GM21576 (cell line): ENCODE data around the gene KRTAP5-1.
"Not testable (repeated sequence)": the region's sequence is repeated elsewhere in the genome, so short reads cannot be mapped to it uniquely, and the experiment has no call there.

Source experiments
- ATAC-seq: cut with Tn5 transposase; IDR thresholded peaks from one replicate; pipeline ENCODE4 v1.9.1; 2021; ENCODE audit warnings: mild to moderate bottlenecking, moderate library complexity; ENCODE audit not compliant: unreplicated experiment

Gene KRTAP5-1

DNA sequence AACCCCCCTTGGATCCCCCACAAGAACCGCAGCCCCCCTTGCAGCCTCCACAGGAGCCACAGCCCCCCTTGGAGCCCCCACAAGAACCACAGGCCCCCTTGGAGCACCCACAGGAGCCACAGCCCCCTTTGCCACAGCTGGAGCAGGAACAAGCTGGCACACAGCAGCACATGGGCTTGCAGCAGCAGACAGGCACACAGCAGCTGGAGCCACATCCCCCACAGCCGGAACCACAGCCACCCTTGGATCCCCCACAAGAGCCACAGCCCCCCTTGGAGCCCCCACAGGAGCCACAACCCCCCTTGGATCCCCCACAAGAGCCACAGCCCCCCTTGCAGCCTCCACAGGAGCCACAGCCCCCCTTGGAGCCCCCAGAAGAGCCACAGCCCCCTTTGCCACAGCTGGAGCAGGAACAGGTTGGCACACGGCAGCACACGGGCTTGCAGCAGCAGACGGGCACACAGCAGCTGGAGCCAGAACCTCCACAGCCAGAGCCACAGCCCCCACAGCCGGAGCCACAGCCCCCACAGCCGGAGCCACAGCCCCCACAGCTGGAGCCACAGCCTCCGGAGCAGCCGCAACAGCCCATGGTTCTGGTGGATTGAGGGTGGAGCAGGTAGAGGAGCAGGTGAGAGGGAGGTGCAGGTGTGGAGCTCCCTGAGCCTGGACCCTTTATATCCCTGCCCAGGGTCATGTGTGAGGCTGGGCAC, at the start of gene KRTAP5-1:
KRTAP5-1 (minus strand) TSS at position 623 of the 710 bp plus-strand sequence; CDS start at position 589, 34 bp downstream.
- ATAC-seq = not testable (repeated sequence)

DNA sequence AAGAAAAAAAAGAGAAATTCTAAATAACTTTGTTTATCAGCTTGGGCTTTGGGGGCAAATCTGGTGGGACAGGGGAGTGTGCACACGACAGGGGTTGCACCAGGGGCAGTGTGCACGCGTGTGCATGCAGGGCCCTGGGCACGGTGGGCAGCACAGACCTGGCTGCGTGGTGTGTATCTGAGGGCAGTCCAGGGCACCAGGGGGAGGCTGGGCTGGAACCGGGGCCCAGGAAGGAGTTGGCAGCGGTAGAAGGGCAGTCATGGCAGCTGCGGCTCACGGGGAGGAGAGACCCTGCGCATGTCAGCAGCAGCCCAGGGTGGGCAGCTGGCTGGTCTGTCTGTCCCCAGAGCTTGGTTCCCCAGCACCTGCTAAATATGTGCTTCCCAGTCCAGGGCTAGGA, 48.8 kb upstream of the KRTAP5-1 start:
- ATAC-seq = no peak

DNA sequence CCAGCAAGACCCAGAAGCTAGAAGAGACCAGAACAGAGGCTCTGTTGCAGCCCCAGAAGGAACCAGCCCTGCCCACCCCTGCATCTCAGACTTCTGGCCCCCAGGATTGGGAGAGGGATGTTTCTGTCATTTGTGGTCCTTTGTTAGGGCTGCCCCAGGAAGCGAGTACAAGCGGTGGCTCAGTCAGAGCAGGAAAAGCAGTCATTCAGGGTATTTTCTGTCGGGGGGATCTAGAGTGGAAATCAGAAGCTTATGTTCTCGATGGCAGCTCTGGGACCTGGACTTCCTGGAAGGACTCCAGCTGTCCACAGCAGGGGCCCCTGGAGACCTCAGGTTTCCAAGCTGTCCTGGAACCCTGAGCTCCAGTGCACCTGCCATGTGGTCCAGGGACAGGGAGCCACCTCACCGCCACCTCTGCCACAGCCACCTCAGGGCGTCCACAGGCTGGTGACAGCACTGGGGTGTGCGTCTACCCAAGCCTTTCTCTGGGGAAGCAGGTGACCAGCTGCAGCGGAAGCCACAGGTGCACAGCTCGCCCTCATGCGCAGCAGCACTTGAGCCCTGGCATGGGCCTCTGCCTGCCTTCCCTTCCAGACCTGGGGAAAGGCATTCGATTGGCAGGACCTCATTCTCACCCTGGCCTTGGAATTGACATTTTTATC, 47.1 kb upstream of the KRTAP5-1 start:
- ATAC-seq = no peak

GRCh38 chr11:1631066-1631568, 46.0 kb upstream of the KRTAP5-1 start:
- no peak for ATAC-seq

- ATAC-seq = no peak
Observed at GRCh38 chr11:1630271-1630670, 45.2 kb upstream of the KRTAP5-1 start.

- ATAC-seq = no peak
Observed at GRCh38 chr11:1629326-1630185, 44.5 kb upstream of the KRTAP5-1 start, which contains the start of gene KRTAP5-5. Gene KRTAP5-5, plus strand, starts transcription at chr11:1629775. Its CDS starts 66 bp downstream, at chr11:1629841.

DNA sequence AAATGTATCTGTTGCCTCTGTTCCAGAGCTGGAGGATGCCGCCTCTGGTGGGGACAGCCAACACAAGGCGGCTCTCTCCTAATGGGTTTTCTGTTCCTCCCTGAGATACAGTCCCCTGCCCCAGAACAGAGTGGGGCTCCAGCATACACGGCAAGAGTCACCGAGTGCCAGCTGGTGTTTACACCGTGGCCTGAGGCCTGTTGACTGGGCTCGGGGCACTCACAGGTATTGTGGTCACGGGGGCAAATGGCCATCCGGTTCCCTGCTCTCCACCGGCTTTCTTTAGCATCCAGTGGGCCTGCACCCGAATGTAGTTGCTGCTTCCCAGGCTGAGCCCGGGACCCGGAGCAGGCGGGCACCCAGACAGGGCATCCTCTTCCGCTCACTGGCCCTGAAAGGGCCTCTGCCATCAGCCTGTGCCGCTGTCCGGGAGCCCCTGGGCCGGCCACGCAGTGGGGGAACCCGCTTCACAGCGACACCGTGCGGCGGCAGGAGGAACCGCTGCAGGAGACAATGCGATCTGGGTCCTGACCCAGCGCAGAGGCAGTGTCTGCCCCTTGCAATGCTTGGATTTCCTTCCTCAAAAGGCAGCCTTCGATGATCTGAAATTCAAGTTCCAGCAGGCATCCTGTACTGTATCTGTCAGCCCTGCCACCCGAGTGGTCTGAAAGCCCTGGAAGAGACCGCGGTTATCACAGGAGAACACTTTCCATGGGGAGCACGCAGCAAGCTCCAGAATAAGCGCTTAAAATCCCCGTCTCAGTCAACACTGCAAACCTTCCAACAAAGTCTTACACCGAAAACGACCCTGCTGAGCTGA, 43.6 kb upstream of the KRTAP5-1 start:
- peak; percentile 55 for ATAC-seq

GRCh38 chr11:1625541-1625940, 40.5 kb upstream of the KRTAP5-1 start:
- ATAC-seq = no peak

DNA sequence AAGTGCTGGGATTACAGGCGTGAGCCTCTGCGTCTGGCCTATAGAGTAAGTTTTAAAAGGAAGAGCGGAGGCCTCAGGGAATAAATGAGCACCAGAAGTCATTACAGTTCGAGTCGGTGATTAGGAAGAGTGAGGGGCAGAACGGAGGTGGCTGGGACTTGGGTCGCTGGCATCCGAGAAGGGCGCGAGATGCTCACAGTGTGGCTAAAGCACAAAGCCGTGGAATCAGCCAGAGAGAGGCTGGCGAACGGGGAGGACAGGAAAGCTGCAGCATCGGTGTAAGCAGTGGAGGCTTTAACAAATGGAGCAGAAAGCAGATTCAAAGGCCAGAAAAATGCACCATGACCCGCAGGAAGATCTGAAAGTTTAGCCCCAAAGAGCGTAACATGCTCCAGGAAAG, 39.5 kb upstream of the KRTAP5-1 start:
- ATAC-seq = no peak

- ATAC-seq = no peak
Observed at GRCh38 chr11:1623716-1624115, 38.6 kb upstream of the KRTAP5-1 start.

- no peak for ATAC-seq
Observed at GRCh38 chr11:1622086-1622485, 37.0 kb upstream of the KRTAP5-1 start, which contains the start of gene KRTAP5-4. Gene KRTAP5-4, minus strand, starts transcription at chr11:1622138. Its CDS starts 45 bp downstream, at chr11:1622093.

- no peak for ATAC-seq
Observed at GRCh38 chr11:1619449-1619848, 34.4 kb upstream of the KRTAP5-1 start.

- no peak for ATAC-seq
Observed at GRCh38 chr11:1618231-1618630, 33.1 kb upstream of the KRTAP5-1 start.

DNA sequence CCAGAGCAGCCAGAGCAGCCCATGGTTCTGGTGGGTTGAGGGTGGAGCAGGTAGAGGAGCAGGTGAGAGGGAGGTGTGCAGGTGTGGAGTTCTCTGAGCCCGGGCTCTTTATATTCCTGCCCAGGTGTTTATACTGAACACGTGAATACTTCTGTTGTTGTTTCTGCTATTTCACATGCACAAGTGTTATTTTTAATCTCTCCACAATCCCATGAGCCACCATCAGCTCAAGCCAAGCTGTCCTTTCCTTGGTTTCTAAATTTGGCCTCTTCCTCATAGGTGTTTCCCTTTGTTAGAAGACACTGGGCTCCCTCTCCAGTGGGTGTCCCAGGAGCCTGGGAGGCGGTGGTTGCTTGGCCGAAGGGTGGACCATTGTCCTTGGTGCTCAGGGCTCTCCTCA, 23.3 kb upstream of the KRTAP5-1 start, which contains the start of gene KRTAP5-3:
KRTAP5-3 (minus strand) TSS at position 101 of the 400 bp plus-strand sequence; CDS start at position 23, 78 bp downstream.
- ATAC-seq = no peak

DNA sequence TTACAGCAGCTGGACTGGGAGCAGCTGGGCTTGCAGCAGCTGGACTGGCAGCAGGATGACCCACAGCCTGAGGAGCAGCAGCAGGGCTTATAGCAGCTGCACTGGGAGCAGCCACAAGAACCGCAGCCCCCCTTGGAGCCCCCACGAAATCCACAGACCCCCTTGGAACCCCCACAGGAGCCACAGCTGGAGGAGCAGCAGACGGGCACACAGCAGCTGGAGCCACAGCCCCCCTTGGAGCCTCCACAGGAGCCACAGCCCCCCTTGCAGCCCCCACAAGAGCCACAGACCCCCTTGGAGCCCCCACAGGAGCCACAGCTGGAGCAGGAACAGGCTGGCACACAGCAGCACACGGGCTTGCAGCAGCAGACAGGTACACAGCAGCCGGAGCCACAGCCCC, 22.8 kb upstream of the KRTAP5-1 start:
- not testable (repeated sequence) for ATAC-seq

DNA sequence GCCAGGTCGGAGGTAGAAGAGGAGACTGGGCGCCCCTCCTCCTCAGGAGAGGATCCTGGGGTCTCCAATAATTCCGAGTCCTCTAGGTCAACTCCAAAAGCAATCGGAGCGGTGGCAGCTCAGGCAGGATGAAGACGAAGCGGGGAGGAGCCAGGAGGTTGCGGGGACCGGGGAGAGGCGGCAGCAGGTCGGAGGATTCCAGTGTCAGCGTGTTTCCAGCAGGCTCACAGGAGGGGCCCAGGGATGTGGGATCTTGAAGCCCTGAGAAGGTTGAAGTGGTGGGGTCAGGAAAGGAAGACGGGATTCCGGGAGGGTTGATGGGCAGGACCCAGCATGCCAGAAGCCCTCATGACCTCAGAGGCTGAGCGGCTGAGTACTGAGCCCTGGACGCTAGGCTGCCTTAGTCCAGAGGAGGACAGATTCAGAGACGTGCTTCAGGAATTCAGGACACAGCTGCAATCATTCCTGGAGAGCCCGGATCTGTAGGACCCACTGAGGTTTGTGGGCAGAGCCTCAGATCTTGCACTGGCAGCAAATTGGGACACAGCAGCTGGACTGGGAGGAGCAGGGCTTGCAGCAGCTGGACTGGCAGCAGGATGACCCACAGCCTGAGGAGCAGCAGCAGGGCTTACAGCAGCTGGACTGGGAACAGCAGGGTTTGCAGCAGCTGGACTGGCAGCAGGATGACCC, 22.2 kb upstream of the KRTAP5-1 start:
- ATAC-seq = not testable (repeated sequence)

DNA sequence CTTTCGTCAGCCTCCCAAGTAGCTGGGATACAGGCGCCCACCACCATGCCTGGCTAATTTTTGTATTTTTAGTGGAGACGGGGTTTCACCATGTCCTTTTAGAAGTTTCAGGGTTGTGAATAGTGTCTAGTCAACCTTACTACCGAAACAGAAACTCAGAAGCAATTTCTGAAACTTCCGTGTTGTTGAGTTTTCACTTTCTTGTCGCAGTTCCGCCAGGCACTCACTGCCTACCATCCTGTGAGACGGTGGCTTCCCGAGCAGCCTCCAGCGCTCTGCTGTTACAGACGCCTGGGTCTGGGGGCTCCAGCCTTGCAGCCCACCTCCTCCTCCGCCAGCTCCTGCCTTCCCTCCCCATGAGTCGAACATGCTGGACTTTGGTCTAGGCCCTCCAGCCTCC, 20.8 kb upstream of the KRTAP5-1 start:
- peak; percentile 97 for ATAC-seq

GRCh38 chr11:1604711-1605110, 19.6 kb upstream of the KRTAP5-1 start:
- no peak for ATAC-seq

DNA sequence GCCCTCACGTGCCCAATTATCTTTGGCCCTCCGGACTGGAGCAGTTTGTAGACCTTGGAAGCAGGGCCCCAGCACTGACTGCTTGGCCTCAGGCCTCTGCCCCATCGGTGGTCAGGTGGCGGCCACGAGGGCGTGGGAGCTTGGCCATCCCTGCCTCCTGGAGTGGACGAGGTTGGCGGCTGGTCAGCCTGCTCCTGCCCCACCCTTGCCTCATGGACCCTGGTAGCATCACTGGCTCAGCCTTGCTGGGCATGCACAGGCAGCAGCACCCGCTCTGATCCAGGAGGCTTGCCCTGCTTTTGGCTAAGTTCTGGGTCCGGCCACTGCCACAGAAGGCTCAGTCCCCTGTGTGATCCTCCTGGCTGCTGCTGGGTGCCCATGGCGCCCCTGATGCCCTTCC, 19.1 kb upstream of the KRTAP5-1 start:
- ATAC-seq = no peak
